Measurements from ENCODE around the gene TBC1D13. TPM values are rescaled to one million over a fixed set of nuclear protein-coding genes. Genes with fewer than 3 reads are reported as not detected.

The TBC1D13 gene
- total and polyA plus RNA-seq, 2 of the 13 experiments (the other 11 are each of a cell fraction or from before 2014, with no cell fraction given): 17.9 to 19.7 TPM

- no peak for TF ChIP-seq GTF2F1 (IDR thresholded peaks at IDR 0.05; ENCODE audit: low read length)
- no peak for TF ChIP-seq ZFP91 (CRISPR knock-in tag; IDR thresholded peaks at IDR 0.05; ENCODE audit: borderline replicate concordance)
- TF ChIP-seq, protein P1, sequence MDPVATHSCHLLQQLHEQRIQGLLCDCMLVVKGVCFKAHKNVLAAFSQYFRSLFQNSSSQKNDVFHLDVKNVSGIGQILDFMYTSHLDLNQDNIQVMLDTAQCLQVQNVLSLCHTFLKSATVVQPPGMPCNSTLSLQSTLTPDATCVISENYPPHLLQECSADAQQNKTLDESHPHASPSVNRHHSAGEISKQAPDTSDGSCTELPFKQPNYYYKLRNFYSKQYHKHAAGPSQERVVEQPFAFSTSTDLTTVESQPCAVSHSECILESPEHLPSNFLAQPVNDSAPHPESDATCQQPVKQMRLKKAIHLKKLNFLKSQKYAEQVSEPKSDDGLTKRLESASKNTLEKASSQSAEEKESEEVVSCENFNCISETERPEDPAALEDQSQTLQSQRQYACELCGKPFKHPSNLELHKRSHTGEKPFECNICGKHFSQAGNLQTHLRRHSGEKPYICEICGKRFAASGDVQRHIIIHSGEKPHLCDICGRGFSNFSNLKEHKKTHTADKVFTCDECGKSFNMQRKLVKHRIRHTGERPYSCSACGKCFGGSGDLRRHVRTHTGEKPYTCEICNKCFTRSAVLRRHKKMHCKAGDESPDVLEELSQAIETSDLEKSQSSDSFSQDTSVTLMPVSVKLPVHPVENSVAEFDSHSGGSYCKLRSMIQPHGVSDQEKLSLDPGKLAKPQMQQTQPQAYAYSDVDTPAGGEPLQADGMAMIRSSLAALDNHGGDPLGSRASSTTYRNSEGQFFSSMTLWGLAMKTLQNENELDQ (CRISPR knock-in tag; IDR thresholded peaks at IDR 0.05; ENCODE audit: borderline replicate concordance): no peak
- no peak for TF ChIP-seq ZNF350 (CRISPR knock-in tag; IDR thresholded peaks at IDR 0.05; ENCODE audit: borderline replicate concordance, low read depth)
- no peak for TF ChIP-seq MAFK (conservative IDR thresholded peaks at IDR 0.05 in 1 of 2, IDR thresholded peaks at IDR 0.05 in 1 of 2; ENCODE audit: low read length in 2 of 2)
- TF ChIP-seq ZNF3 (CRISPR knock-in tag; IDR thresholded peaks at IDR 0.05): no peak
- TF ChIP-seq ZNF281 (CRISPR knock-in tag; IDR thresholded peaks at IDR 0.05; ENCODE audit: borderline replicate concordance): no peak
- no peak for TF ChIP-seq CREB3 (CRISPR knock-in tag; IDR thresholded peaks at IDR 0.05)
- no peak for TF ChIP-seq FOXM1 (CRISPR knock-in tag; IDR thresholded peaks at IDR 0.05)
- no peak for TF ChIP-seq ZNF253 (CRISPR knock-in tag; IDR thresholded peaks at IDR 0.05; ENCODE audit: borderline replicate concordance)
- TF ChIP-seq, protein P2, sequence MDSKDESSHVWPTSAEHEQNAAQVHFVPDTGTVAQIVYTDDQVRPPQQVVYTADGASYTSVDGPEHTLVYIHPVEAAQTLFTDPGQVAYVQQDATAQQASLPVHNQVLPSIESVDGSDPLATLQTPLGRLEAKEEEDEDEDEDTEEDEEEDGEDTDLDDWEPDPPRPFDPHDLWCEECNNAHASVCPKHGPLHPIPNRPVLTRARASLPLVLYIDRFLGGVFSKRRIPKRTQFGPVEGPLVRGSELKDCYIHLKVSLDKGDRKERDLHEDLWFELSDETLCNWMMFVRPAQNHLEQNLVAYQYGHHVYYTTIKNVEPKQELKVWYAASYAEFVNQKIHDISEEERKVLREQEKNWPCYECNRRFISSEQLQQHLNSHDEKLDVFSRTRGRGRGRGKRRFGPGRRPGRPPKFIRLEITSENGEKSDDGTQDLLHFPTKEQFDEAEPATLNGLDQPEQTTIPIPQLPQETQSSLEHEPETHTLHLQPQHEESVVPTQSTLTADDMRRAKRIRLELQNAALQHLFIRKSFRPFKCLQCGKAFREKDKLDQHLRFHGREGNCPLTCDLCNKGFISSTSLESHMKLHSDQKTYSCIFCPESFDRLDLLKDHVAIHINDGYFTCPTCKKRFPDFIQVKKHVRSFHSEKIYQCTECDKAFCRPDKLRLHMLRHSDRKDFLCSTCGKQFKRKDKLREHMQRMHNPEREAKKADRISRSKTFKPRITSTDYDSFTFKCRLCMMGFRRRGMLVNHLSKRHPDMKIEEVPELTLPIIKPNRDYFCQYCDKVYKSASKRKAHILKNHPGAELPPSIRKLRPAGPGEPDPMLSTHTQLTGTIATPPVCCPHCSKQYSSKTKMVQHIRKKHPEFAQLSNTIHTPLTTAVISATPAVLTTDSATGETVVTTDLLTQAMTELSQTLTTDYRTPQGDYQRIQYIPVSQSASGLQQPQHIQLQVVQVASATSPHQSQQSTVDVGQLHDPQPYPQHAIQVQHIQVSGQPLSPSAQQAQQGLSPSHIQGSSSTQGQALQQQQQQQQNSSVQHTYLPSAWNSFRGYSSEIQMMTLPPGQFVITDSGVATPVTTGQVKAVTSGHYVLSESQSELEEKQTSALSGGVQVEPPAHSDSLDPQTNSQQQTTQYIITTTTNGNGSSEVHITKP (CRISPR knock-in tag; IDR thresholded peaks at IDR 0.05; ENCODE audit: low read depth): no peak
- TF ChIP-seq, protein P3, sequence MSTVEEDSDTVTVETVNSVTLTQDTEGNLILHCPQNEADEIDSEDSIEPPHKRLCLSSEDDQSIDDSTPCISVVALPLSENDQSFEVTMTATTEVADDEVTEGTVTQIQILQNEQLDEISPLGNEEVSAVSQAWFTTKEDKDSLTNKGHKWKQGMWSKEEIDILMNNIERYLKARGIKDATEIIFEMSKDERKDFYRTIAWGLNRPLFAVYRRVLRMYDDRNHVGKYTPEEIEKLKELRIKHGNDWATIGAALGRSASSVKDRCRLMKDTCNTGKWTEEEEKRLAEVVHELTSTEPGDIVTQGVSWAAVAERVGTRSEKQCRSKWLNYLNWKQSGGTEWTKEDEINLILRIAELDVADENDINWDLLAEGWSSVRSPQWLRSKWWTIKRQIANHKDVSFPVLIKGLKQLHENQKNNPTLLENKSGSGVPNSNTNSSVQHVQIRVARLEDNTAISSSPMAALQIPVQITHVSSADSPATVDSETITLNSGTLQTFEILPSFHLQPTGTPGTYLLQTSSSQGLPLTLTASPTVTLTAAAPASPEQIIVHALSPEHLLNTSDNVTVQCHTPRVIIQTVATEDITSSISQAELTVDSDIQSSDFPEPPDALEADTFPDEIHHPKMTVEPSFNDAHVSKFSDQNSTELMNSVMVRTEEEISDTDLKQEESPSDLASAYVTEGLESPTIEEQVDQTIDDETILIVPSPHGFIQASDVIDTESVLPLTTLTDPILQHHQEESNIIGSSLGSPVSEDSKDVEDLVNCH (CRISPR knock-in tag; IDR thresholded peaks at IDR 0.05): no peak
- TF ChIP-seq PHF8 (CRISPR knock-in tag; IDR thresholded peaks at IDR 0.05): no peak
These were observed 21.6 kb upstream of the TBC1D13 start (continued) for GRCh38 chr9:128765499-128765898.
